Esophagus muscularis mucosa (tissue), 3 donors: ENCODE results near the gene ALDH16A1.

Experiments
- CTCF ChIP-seq, 3 experiments: fragments of 200-600 bp in 2 of 3; fragments of 450-650 bp in 1 of 3; sonication (generic) in 2 of 3; IDR thresholded peaks; one replicate each; pipeline ENCODE4 v1.5.1; 2017 to 2019; ENCODE audit warnings: antibody characterized with exemption in 3 of 3, mild to moderate bottlenecking in 2 of 3, moderate library complexity in 1 of 3
- POLR2A ChIP-seq: fragments of 450-650 bp; IDR thresholded peaks from one replicate; pipeline ENCODE4 v1.6.1; 2017; ENCODE audit warnings: antibody characterized with exemption, moderate library complexity, mild to moderate bottlenecking, low read depth
- POLR2AphosphoS5 ChIP-seq, 2 donors: sonication (generic); formaldehyde crosslinking; IDR thresholded peaks; one replicate each; pipeline ENCODE4 v1.6.1; 2017; ENCODE audit warnings: antibody characterized with exemption in 2 of 2

GRCh38 chr19:49425922-49426592, 27.0 kb upstream of the ALDH16A1 start:
- TF ChIP-seq CTCF (IDR thresholded peaks at IDR 0.05), result no peak
- no peak for TF ChIP-seq POLR2A
- TF ChIP-seq POLR2AphosphoS5 (IDR thresholded peaks at IDR 0.05), result no peak
